Gastrocnemius medialis (tissue), 4 donors: ENCODE results near the gene CDK9.

Source experiments
- CTCF ChIP-seq, 5 experiments: fragments of 450-650 bp in 3 of 5; fragments of 200-600 bp in 2 of 5; sonication (generic) in 2 of 5; IDR thresholded peaks in 4 of 5; conservative IDR thresholded peaks in 1 of 5; 1 replicate in 4 of 5; 2 replicates in 1 of 5; pipeline ENCODE4 v1.5.1; 2016 to 2019; ENCODE audit warnings: antibody characterized with exemption in 5 of 5, mild to moderate bottlenecking in 3 of 5, moderate library complexity in 3 of 5
- POLR2A ChIP-seq, 2 donors: fragments of 450-650 bp; IDR thresholded peaks; one replicate each; pipeline ENCODE4 v1.6.1; 2017; ENCODE audit warnings: antibody characterized with exemption in 2 of 2, mild to moderate bottlenecking in 2 of 2, moderate library complexity in 2 of 2

- TF ChIP-seq CTCF (IDR thresholded peaks at IDR 0.05 in 4 of 5, conservative IDR thresholded peaks at IDR 0.05 in 1 of 5) (no peak), POLR2A (IDR thresholded peaks at IDR 0.05) (no peak)
Measured at GRCh38 chr9:127767410-127767809, 18.4 kb upstream of the CDK9 start.
